ENCODE measurements around the gene F8.

GRCh38 chrX:154795016-154795415, 227.5 kb downstream of the F8 start:
- TF ChIP-seq, protein P1, sequence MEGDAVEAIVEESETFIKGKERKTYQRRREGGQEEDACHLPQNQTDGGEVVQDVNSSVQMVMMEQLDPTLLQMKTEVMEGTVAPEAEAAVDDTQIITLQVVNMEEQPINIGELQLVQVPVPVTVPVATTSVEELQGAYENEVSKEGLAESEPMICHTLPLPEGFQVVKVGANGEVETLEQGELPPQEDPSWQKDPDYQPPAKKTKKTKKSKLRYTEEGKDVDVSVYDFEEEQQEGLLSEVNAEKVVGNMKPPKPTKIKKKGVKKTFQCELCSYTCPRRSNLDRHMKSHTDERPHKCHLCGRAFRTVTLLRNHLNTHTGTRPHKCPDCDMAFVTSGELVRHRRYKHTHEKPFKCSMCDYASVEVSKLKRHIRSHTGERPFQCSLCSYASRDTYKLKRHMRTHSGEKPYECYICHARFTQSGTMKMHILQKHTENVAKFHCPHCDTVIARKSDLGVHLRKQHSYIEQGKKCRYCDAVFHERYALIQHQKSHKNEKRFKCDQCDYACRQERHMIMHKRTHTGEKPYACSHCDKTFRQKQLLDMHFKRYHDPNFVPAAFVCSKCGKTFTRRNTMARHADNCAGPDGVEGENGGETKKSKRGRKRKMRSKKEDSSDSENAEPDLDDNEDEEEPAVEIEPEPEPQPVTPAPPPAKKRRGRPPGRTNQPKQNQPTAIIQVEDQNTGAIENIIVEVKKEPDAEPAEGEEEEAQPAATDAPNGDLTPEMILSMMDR (IDR thresholded peaks at IDR 0.05): no peak
- no peak for TF ChIP-seq POLR2AphosphoS5 (IDR thresholded peaks at IDR 0.05)
- TF ChIP-seq POLR2A (IDR thresholded peaks at IDR 0.05): no peak
